Measurements from ENCODE around the gene AGBL1.

AGBL1 gene

DNA sequence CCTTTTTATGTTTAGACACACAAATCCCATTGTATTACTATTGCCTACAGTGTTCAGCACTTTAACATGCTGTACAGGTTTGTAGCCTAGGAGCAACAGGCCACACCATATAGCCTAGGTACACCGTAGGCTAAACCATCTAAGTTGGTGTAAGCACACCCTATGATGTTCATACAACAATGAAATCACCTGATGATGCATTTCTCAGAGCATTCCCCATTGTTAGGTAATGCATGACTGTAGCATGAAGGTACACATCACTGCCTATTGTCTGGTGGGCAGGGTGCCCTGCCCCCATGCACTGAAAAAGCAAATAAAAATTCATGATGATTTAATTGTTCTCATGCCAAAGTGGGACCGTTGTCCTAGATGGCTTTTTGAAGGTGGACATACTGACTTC is 183.6 kb downstream of the AGBL1 start:
- Mint-ChIP-seq H3K36me3 (ENCODE audit: low read depth) (no peaks in the 10 kb centered on the region), H3K27ac (no peak overlapping the region), H3K9me3 (no peaks in the 10 kb centered on the region), H3K4me1 (ENCODE audit: low read depth) (no peaks in the 10 kb centered on the region), H3K4me3 (no peak overlapping the region), H3K27me3 (ENCODE audit: low read depth) (no peaks in the 10 kb centered on the region)
- DNase-seq (ENCODE audit: low spot score) = no peak

DNA sequence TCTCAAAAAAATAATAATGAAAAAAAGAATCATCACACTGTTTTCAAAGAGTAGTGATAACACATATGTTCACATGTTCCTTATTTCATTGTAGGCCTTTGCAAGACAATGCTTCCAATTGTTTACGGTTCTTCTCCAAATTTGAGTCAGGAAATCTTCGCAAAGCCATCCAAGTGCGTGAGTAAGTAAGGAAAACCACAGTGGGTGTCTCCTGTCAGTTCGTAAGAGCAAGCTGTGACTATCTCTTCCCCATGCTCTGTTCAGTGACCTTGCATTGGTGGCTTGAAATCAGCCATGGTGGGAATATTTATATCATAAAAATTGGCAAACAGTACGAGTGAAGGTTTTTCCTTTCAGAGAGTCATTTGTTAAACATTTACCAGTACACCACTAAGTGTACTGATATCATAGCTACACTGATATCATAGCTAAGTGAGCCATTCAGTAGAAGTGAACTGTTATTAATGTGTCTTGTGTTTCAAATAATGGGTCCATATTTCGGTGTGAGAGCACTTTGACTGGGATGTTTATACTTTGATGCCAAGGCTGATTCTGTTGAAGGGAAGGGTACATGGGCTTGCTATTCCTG is 187.3 kb downstream of the AGBL1 start:
- Mint-ChIP-seq H3K27me3 (ENCODE audit: low read depth) (no peaks in the 10 kb centered on the region), H3K36me3 (ENCODE audit: low read depth) (no peaks in the 10 kb centered on the region), H3K4me1 (ENCODE audit: low read depth) (no peaks in the 10 kb centered on the region), H3K27ac (no peak overlapping the region), H3K4me3 (no peak overlapping the region), H3K9me3 (no peaks in the 10 kb centered on the region)
- DNase-seq (ENCODE audit: low spot score) = no peak

DNA sequence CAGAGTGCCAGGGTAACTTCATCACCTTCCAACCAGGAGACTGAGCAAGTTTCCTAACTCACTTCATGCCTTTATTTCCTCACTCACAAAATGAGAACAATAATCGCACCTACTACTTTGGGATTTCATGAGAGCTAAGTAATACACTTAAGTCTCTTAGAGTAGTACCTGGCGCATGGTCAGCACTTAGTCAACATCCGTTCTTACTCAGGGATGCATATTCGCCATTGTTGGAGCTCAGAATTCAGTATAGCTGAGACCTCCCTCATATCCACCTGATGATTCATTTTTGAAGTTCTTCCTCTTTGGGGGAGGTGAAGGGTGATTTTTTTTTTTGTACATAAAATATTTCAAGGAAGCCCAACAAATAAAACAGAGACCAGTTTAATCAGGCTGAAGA is 188.2 kb downstream of the AGBL1 start:
- H3K27ac Mint-ChIP-seq = no peak overlapping the region
- H3K9me3 Mint-ChIP-seq = no peaks in the 10 kb centered on the region

DNA sequence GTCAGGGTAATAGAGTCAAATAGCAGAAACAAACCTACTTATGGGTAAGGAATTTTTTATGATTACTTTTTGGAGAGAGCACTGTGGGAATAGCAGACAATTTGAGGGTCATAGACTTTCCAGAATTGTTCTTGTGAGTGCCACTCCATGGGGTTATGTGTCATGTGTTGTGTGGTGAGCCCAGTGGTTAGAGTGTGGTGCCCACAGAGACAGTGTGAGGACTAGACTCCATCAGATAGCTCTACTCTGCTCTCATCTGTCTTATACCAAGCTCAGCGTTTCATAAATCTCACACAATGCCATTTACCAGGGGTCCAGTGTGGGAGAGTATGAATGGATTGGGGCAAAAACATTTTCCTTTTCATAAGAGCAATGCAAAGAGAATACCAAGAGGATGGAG is 188.9 kb downstream of the AGBL1 start:
- DNase-seq (ENCODE audit: low spot score) = no peak
- Mint-ChIP-seq H3K4me3 (no peak overlapping the region), H3K4me1 (ENCODE audit: low read depth) (no peaks in the 10 kb centered on the region), H3K27ac (no peak overlapping the region), H3K9me3 (no peaks in the 10 kb centered on the region), H3K36me3 (ENCODE audit: low read depth) (no peaks in the 10 kb centered on the region), H3K27me3 (ENCODE audit: low read depth) (peaks cover 2% of the 10 kb centered on the region)

More for the DNA sequence above, 188.2 kb downstream of the AGBL1 start:
- no peak for DNase-seq (ENCODE audit: low spot score)
- no peaks in the 10 kb centered on the region for H3K4me1 Mint-ChIP-seq (ENCODE audit: low read depth)
- peaks cover under 1% of the 10 kb centered on the region for H3K27me3 Mint-ChIP-seq (ENCODE audit: low read depth)
- no peak overlapping the region for H3K4me3 Mint-ChIP-seq
- no peaks in the 10 kb centered on the region for H3K36me3 Mint-ChIP-seq (ENCODE audit: low read depth)

DNA sequence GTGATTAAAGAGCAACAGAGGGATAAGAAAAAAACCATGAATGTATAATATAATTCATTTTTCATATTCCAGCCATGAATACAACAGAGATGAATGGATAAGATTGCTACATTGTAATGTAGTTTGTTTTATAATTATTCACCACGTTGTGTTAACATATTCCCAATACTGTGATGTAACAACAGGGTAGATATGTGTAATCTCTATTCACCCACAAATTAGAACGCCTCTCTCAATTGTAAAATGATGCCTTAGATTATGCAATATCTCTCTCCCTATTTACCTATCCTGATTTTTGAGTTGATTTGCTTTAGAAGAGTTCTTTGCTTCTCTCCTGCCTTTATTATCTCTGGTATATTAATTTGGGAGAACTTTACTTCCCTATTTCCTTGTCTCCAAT is 193.6 kb downstream of the AGBL1 start:
- Mint-ChIP-seq H3K27me3 (ENCODE audit: low read depth) (peaks cover 2% of the 10 kb centered on the region), H3K36me3 (ENCODE audit: low read depth) (no peaks in the 10 kb centered on the region), H3K9me3 (no peaks in the 10 kb centered on the region), H3K27ac (no peak overlapping the region), H3K4me3 (no peak overlapping the region), H3K4me1 (ENCODE audit: low read depth) (no peaks in the 10 kb centered on the region)
- DNase-seq (ENCODE audit: low spot score) = no peak

DNA sequence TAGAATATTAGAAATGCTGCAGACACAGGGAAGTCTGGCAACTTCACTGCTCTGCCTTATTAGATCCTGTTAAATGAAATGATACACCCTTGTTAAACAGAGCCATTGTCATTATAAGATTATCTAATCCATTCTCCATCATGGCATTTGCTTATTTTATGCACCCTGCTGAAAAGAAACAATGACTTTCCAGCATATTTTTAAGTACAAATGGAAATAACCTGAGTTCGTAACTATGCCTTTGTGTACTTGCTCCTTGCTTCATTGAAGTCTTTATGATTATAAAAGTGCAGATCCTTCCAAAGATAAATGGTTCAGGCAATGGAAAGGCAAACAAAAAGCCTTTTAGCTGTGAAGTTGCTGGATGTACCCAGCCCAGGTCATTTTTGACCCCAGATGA is 195.7 kb downstream of the AGBL1 start:
- Mint-ChIP-seq H3K4me1 (ENCODE audit: low read depth) (no peaks in the 10 kb centered on the region), H3K4me3 (no peak overlapping the region), H3K27me3 (ENCODE audit: low read depth) (peaks cover 2% of the 10 kb centered on the region), H3K9me3 (no peaks in the 10 kb centered on the region), H3K36me3 (ENCODE audit: low read depth) (no peaks in the 10 kb centered on the region), H3K27ac (no peak overlapping the region)
- no peak for DNase-seq (ENCODE audit: low spot score)

DNA sequence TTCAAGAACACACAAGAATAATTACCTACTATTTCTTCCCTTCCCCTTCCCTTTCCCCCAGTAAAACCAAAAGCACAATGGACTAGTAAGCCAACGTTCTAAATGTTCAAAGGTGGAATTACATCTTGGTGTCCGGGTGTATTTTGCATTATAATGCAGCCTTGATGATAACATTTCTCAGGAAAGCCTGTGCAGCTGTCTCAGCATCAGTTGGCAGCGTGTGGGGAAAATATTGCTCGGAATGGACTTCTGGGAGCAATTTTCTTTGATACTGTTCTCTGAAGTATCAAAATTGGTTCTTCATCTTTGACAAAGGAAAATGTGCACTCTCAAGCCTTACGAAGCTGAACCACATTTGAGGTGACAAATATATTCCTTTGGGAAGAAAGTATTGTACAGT is 198.9 kb downstream of the AGBL1 start:
- no peak overlapping the region for H3K4me3 Mint-ChIP-seq
- no peak overlapping the region for H3K27ac Mint-ChIP-seq
- H3K36me3 Mint-ChIP-seq (ENCODE audit: low read depth) = no peaks in the 10 kb centered on the region

DNA sequence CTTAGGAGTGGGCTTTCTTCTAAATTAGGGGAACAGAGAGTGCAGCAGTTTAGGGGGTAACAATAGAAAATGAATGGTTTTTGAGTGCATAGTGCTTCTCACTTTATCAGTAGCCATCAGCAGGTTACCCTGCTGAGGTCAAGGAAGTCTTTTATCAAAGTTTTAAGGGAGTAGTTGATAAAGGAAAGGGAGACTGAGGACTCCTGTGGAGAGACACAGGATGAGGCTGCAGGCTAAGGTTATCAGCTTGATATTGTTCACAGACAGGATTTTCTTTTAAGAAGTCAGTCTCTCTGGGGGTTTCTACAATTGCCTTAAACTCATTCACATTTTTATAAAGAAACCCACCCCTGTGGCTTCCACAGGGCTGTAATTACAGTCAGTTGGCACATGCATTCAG is 205.0 kb downstream of the AGBL1 start:
- no peak for DNase-seq (ENCODE audit: low spot score)
- H3K4me1 Mint-ChIP-seq (ENCODE audit: low read depth) = no peaks in the 10 kb centered on the region

More for the DNA sequence above, 198.9 kb downstream of the AGBL1 start:
- no peak for DNase-seq (ENCODE audit: low spot score)
- H3K27me3 Mint-ChIP-seq (ENCODE audit: low read depth) = no peaks in the 10 kb centered on the region
- no peaks in the 10 kb centered on the region for H3K9me3 Mint-ChIP-seq
- no peaks in the 10 kb centered on the region for H3K4me1 Mint-ChIP-seq (ENCODE audit: low read depth)

DNA sequence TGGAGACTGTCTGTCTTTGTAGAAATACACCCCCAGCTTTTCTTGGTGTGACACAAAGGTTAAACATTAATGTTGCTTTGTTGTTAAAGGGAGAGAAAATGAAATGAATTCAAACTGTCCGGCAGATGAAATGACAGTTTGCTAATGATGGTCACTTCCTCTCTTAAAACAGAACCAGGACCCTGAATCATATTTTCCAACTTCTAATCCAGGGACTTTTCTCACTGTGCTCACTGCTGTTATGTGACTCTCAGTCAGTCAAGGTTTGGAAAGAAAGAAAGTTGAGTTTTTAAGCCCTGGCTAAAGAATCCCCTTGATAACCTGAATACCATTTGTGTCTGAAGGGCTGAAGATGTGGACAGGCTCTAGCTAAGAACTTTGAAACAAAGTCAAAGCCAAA is 215.8 kb downstream of the AGBL1 start:
- no peaks in the 10 kb centered on the region for H3K4me1 Mint-ChIP-seq (ENCODE audit: low read depth)
- no peaks in the 10 kb centered on the region for H3K9me3 Mint-ChIP-seq
- no peaks in the 10 kb centered on the region for H3K27me3 Mint-ChIP-seq (ENCODE audit: low read depth)

More for the DNA sequence above, 205.0 kb downstream of the AGBL1 start:
- H3K27ac Mint-ChIP-seq = no peak overlapping the region
- no peaks in the 10 kb centered on the region for H3K9me3 Mint-ChIP-seq
- no peaks in the 10 kb centered on the region for H3K36me3 Mint-ChIP-seq (ENCODE audit: low read depth)
- no peak overlapping the region for H3K4me3 Mint-ChIP-seq
- no peaks in the 10 kb centered on the region for H3K27me3 Mint-ChIP-seq (ENCODE audit: low read depth)

DNA sequence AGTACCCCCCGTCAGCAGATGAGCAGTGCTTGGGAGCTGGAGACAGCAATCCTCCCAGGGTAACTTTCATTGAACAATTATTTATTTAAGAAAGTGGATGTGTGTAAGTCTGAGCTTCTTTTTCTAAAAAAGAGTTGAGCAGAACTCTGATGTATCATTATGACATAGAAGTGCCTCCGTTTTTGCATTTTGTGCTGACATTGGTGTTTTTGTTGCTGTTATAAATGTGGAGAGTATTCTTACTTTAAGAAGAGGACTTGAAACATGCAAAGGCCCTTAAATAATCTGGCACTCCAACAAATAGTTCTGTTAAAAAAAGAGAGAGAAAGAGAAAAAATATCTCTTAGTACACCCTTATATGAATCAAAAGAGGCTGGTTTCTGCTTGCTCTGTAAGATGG is 217.1 kb downstream of the AGBL1 start:
- Mint-ChIP-seq H3K27me3 (ENCODE audit: low read depth) (no peaks in the 10 kb centered on the region), H3K27ac (no peak overlapping the region), H3K4me3 (no peak overlapping the region), H3K9me3 (no peaks in the 10 kb centered on the region), H3K36me3 (ENCODE audit: low read depth) (no peaks in the 10 kb centered on the region), H3K4me1 (ENCODE audit: low read depth) (no peaks in the 10 kb centered on the region)
- no peak for DNase-seq (ENCODE audit: low spot score)

More for the DNA sequence above, 215.8 kb downstream of the AGBL1 start:
- H3K4me3 Mint-ChIP-seq = no peak overlapping the region
- H3K36me3 Mint-ChIP-seq (ENCODE audit: low read depth) = no peaks in the 10 kb centered on the region
- H3K27ac Mint-ChIP-seq = no peak overlapping the region
- no peak for DNase-seq (ENCODE audit: low spot score)

DNA sequence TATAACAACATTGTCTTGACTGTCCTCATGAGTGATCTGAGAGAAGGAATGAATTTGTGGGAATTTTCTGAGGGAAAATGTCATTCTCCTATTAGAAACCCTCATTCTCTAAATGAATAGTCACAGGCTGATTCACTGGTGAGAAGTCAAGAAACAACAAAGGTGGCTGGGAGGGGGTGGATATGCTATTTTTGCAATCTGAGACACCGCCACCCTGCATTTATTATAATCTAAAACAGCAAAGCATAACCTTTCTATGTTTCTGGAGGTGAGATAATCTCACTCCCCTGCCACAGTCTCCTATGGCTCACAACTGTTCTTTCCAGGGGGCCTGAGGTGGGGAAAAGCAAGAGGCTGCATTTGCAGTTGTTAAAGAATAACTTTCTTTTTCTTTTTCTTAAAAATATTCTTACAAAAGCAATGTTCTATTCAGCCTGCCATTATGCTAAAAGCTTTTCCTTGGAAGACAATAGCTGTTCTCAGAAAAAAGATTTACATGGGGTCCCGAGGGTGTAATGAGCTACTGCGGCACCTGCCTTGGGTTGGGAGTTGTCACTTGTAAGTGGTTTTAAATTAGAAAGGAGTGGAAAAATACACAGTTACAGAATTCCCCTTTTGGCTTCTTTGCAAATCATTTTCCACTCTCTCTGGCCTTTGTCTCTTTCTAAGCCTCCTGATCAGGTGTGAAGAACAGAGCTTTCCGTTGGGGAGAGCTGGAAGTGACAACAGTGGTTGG is 220.9 kb downstream of the AGBL1 start:
- Mint-ChIP-seq H3K27me3 (ENCODE audit: low read depth) (no peaks in the 10 kb centered on the region), H3K4me1 (ENCODE audit: low read depth) (no peaks in the 10 kb centered on the region)

DNA sequence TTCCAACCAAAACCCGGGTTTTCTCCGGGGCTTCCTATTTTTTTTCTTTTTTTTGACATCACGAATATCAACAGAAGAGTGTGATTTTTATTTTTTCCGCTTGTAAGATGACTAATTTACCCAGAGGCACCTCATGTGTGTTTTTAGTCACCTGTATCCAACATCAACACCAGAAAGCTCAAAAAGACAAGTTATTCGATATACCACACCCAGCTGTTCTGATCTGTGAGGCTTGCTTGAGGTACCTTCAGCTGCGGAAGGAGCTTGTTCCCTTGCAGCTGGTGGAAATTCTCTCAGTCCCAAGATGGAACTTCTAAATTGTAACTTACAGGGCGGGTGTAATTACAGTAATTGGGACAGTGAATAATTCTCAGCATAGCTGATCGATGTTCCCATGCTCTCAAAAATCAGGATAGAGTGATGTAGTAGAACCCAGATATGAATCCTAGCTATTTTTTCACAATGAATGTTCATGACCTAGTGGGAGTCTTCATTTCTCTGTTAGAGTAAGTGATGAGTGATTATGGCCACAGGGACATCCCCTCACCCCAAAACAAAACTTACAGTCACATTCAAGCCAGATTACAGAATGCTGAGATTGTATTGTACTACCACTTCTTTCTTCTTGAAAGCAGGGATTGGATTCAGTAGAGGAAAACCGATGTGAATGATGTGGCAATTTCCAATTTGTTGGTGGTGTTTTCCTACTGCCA is 232.1 kb downstream of the AGBL1 start:
- H3K9me3 Mint-ChIP-seq = no peaks in the 10 kb centered on the region
- H3K4me3 Mint-ChIP-seq = no peak overlapping the region
- no peaks in the 10 kb centered on the region for H3K27me3 Mint-ChIP-seq (ENCODE audit: low read depth)
- H3K27ac Mint-ChIP-seq = no peak overlapping the region
- no peak for DNase-seq (ENCODE audit: low spot score)
- no peaks in the 10 kb centered on the region for H3K4me1 Mint-ChIP-seq (ENCODE audit: low read depth)
- H3K36me3 Mint-ChIP-seq (ENCODE audit: low read depth) = no peaks in the 10 kb centered on the region

More for the DNA sequence above, 220.9 kb downstream of the AGBL1 start:
- DNase-seq (ENCODE audit: low spot score) = no peak
- Mint-ChIP-seq H3K27ac (no peak overlapping the region), H3K36me3 (ENCODE audit: low read depth) (no peaks in the 10 kb centered on the region), H3K9me3 (no peaks in the 10 kb centered on the region), H3K4me3 (no peak overlapping the region)

DNA sequence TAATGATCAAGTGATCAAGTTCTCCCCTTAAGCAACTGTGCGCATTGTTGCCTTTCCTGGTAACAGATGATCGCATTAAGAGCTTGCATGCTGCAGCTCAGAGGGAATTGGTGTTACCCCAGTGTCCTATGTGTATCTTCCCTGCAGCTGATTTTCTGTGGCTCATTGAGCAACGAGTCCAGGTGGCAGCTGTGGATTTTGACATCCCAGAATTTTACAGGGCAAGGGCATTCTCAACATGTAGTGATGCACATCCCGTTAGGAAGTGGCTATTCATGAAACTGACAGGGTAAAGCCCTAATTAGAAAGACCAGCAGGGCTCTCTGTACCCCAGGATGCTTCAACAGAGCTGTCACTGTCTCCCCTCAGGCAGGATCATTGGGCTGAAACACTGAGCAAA is 232.8 kb downstream of the AGBL1 start:
- no peaks in the 10 kb centered on the region for H3K36me3 Mint-ChIP-seq (ENCODE audit: low read depth)
- H3K27ac Mint-ChIP-seq = no peak overlapping the region
- no peak overlapping the region for H3K4me3 Mint-ChIP-seq
- no peaks in the 10 kb centered on the region for H3K9me3 Mint-ChIP-seq
- no peaks in the 10 kb centered on the region for H3K27me3 Mint-ChIP-seq (ENCODE audit: low read depth)
- no peak for DNase-seq (ENCODE audit: low spot score)
- H3K4me1 Mint-ChIP-seq (ENCODE audit: low read depth) = no peaks in the 10 kb centered on the region

DNA sequence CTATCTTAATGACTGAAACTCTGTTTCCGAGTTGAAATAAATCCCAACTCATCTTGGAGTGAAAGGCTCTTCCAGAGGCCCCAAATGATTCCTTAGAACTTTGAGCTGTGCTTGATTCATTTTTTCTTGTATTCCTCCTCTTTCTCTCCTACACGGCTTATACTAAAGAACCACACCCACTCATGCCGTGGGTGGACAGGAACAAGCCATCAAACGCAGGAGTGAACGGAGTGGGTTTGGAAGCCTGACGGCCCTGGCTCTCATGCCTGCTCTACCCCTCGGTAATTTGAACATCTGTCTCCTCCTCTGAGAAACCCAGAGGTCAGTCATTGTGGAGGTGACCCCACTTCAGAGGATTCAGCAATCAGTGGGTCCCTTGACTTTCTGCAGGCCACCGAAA is 236.5 kb downstream of the AGBL1 start:
- H3K4me1 Mint-ChIP-seq (ENCODE audit: low read depth) = no peaks in the 10 kb centered on the region
- no peaks in the 10 kb centered on the region for H3K36me3 Mint-ChIP-seq (ENCODE audit: low read depth)
- no peak overlapping the region for H3K4me3 Mint-ChIP-seq
- no peak overlapping the region for H3K27ac Mint-ChIP-seq
- no peaks in the 10 kb centered on the region for H3K27me3 Mint-ChIP-seq (ENCODE audit: low read depth)
- H3K9me3 Mint-ChIP-seq = no peaks in the 10 kb centered on the region
- no peak for DNase-seq (ENCODE audit: low spot score)

Data from T-helper 2 cell treated with Interferon-gamma antibody and Interleukin-4, amounts not matched to agents 5 μg/mL and 100 μg/mL, for 36 hours (primary cell).